AML-193 (cell line): Measurements from ENCODE around the gene FUCA1.
"Not testable (repeated sequence)": the region's sequence is repeated elsewhere in the genome, so short reads cannot be mapped to it uniquely, and the experiment has no call there.

Experiments
- DNase-seq, 2 experiments: peaks; one replicate each; lab custom pipeline; 2025; lab: John Stamatoyannopoulos, UW

Gene FUCA1

GRCh38 chr1:23837908-23838307 lies 30.2 kb downstream of the FUCA1 start:
- DNase-seq = no peak

GRCh38 chr1:23836037-23836436 lies 32.1 kb downstream of the FUCA1 start:
- peak in 1 of 2 experiments; percentile 17 for DNase-seq

GRCh38 chr1:23834156-23834555 lies 33.9 kb downstream of the FUCA1 start:
- not testable (repeated sequence) for DNase-seq

GRCh38 chr1:23827717-23828116 lies 40.4 kb downstream of the FUCA1 start:
- DNase-seq = no peak

- not testable (repeated sequence) for DNase-seq
These were observed 41.5 kb downstream of the FUCA1 start for GRCh38 chr1:23826590-23826989.

GRCh38 chr1:23825762-23826522 lies 42.1 kb downstream of the FUCA1 start:
- peak in 1 of 2 experiments; percentile 5 for DNase-seq

GRCh38 chr1:23825076-23825761 lies 42.9 kb downstream of the FUCA1 start, which contains the start of gene HMGCL:
HMGCL (minus strand) TSS chr1:23825429; CDS start chr1:23825415, 14 bp downstream.
- peak; percentile 81 to 83 for DNase-seq

GRCh38 chr1:23824711-23825075 lies 43.4 kb downstream of the FUCA1 start:
- no peak for DNase-seq

- DNase-seq = no peak
These were observed 44.3 kb downstream of the FUCA1 start for GRCh38 chr1:23823767-23824166.

- DNase-seq = no peak
These were observed 50.5 kb downstream of the FUCA1 start for GRCh38 chr1:23817633-23818032.

- DNase-seq = peak; percentile 30 to 46
These were observed 51.2 kb downstream of the FUCA1 start for GRCh38 chr1:23816906-23817305.

GRCh38 chr1:23816361-23816760 lies 51.7 kb downstream of the FUCA1 start:
- no peak for DNase-seq

- DNase-seq = no peak
These were observed 54.1 kb downstream of the FUCA1 start for GRCh38 chr1:23814016-23814415.

- DNase-seq = peak; percentile 79 to 90
These were observed 57.1 kb downstream of the FUCA1 start for GRCh38 chr1:23810818-23811540.

GRCh38 chr1:23809751-23810171 lies 58.3 kb downstream of the FUCA1 start:
- DNase-seq = peak; percentile 82 to 92

GRCh38 chr1:23807453-23807852 lies 60.6 kb downstream of the FUCA1 start:
- DNase-seq = peak; percentile 92

- no peak for DNase-seq
These were observed 61.8 kb downstream of the FUCA1 start for GRCh38 chr1:23806280-23806679.

- DNase-seq = no peak
These were observed 63.1 kb downstream of the FUCA1 start for GRCh38 chr1:23805025-23805424.

- DNase-seq = peak; percentile 11 to 13
These were observed 63.8 kb downstream of the FUCA1 start for GRCh38 chr1:23804183-23804835.

GRCh38 chr1:23803674-23804073 lies 64.4 kb downstream of the FUCA1 start:
- DNase-seq = no peak

- not testable (repeated sequence) for DNase-seq
These were observed 65.2 kb downstream of the FUCA1 start for GRCh38 chr1:23802809-23803342.

- DNase-seq = no peak
These were observed 66.2 kb downstream of the FUCA1 start for GRCh38 chr1:23801876-23802275.
